ENCODE data around the gene CAPN5.

Gene CAPN5

GRCh38 chr11:77146261-77147035 is 79.7 kb downstream of the CAPN5 start:
- no peak for DNase-seq (ENCODE audit: low read depth in 4 of 4, low spot score in 1 of 4)

GRCh38 chr11:77147036-77147315 is 80.2 kb downstream of the CAPN5 start:
- no peak for DNase-seq (ENCODE audit: low read depth in 4 of 4, low spot score in 1 of 4)

- DNase-seq (ENCODE audit: low read depth in 4 of 4, low spot score in 1 of 4), result peak in 1 of 4 experiments; percentile 6
These were observed 81.0 kb downstream of the CAPN5 start for GRCh38 chr11:77147668-77148321.

- no peak for DNase-seq (ENCODE audit: low read depth in 4 of 4, low spot score in 1 of 4)
These were observed 82.4 kb downstream of the CAPN5 start for GRCh38 chr11:77148963-77149715.

GRCh38 chr11:77149716-77150392 is 83.1 kb downstream of the CAPN5 start:
- DNase-seq (ENCODE audit: low read depth in 4 of 4, low spot score in 1 of 4), result no peak

DNA sequence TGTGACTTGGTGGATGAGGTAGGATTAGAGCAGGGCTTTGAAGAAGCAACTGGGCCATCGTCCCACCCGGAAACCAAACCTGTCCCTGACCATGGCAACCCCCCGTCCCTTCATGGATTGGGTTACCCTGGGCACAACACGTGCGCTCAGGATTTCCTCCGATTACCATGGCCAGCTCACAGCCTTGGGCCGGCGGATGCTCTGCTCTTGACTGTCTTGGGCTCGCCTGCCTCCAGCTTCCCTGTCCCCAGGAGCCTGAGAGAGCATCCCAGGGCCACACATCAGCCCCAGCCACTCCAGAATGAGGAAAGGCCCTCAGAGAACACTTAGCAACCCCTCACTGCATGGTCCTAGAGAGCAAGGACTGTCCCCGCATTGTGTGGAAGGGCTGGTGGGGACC is 84.1 kb downstream of the CAPN5 start:
- DNase-seq (ENCODE audit: low read depth in 4 of 4, low spot score in 1 of 4), result no peak

- DNase-seq (ENCODE audit: low read depth in 4 of 4, low spot score in 1 of 4), result peak in 1 of 4 experiments; percentile 51
These were observed 85.2 kb downstream of the CAPN5 start for GRCh38 chr11:77151804-77152509.

DNA sequence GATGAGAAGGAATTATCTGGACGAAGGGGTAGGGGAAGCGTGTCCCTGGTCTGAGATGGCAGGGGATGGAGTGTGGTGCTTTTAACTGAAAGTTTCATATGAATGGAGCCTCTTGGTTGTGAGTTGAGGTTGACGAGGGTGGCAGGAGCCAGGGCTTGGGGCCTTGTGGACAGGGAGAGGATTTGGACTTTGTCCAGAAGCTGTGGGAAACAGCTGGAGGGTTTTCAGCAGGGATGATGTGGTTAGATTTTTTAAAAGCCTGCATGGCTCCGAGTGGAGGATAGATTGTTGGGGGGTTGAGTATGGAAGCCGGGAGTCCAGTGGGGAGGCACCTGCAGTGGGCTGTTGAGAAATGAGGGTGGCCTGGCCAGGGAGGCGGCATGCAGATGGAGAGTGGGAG is 86.1 kb downstream of the CAPN5 start:
- DNase-seq (ENCODE audit: low read depth in 4 of 4, low spot score in 1 of 4), result no peak

DNA sequence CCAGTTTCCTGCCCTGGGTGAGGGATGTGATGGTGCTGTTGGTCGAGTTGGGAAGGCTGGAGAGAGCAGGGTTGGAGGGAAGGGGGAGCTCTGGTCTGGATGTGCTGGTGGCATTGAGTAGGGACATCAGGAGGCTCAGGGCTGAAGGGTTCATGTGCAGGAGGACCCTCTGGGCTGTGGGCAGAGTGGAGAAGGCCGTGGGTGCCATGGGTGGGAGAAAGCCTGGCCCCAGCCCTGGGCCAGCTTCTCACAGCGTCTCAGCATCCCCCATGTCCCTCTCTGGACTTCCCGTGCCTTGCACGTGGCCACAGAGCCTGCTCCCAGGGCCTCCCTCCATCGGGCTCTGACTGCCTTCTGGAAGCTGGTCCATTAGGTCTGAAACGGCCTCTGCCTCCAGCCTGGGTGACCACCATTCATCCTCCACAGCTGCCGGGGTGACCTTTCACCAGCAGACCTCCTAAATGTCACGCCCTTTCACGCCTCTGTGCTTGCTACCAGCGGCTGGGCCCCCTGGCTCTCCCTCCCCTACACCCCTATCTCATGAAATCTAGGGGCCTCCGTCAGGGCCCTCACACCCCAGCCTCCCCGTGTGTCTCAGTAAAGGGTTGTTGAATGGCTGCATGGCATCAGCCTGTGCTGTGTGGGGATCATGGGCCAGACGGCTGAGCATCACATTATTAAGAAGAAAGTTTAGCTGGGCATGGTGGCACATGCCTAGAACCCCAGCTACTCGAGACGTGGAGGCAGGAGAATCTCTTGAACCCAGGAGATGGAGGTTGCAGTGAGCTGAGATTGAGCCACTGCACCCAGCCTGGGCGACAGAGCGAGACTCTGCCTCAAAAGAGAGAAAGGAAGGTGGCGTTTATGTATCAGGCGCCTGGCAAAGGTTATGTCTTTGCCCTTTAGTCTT is 86.8 kb downstream of the CAPN5 start:
- no peak for DNase-seq (ENCODE audit: low read depth in 4 of 4, low spot score in 1 of 4)

DNA sequence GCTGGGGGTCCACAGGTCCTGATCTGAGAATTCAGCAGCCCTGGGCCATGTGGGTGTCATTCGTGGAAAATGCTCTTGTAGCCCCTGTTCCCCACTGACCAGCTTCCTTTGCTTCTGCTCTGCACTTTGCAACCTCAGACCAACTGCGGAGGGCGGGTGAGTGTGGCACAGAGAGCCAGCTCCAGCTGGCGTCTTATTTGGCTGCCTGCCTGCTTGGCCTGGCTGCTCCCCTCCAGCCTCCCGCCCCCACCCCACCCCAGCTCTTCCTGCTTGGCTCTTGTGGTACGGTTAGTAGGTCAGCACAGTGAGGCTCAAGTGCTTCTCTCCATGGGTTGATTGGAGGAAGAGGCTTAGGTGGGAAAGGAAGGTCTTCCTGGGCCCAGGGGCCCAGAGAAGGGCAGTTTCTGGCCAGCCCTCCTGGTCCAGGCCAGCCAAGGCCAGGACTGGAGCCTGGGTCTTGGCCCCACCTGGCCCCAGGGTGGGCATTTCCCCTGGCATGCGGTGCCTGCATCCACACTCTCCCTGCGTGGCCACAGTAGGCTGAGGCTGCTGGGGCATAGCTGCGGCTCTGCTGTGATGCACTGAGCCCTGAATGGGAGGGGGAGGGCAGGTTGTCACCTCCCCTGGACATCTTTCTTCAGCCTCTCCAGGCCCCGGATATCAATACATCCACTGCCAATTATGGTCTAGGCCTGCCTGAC is 87.8 kb downstream of the CAPN5 start:
- no peak for DNase-seq (ENCODE audit: low read depth in 4 of 4, low spot score in 1 of 4)

DNA sequence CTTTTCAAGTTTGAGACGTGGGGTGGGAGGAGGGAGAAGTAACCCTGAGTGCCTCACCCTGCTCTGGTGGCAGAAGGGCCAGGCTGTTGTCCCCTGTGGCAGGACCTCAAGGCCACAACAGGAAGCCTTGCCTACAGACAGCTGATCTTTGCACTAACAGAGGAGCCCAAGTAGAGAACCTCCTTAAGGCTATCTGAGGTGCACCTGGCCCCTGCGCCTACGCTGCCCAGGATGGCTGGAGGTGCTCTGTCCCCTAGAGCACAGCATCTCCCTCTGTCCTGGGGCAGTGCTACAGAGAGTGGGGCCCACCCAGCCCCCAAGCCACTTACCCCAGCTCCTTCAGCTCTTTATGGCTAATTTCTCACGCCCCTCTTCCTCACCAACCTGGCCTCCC is 88.3 kb downstream of the CAPN5 start:
- no peak for DNase-seq (ENCODE audit: low read depth in 4 of 4, low spot score in 1 of 4)

- no peak for DNase-seq (ENCODE audit: low read depth in 4 of 4, low spot score in 1 of 4)
These were observed 88.9 kb downstream of the CAPN5 start for GRCh38 chr11:77155556-77156130.

DNA sequence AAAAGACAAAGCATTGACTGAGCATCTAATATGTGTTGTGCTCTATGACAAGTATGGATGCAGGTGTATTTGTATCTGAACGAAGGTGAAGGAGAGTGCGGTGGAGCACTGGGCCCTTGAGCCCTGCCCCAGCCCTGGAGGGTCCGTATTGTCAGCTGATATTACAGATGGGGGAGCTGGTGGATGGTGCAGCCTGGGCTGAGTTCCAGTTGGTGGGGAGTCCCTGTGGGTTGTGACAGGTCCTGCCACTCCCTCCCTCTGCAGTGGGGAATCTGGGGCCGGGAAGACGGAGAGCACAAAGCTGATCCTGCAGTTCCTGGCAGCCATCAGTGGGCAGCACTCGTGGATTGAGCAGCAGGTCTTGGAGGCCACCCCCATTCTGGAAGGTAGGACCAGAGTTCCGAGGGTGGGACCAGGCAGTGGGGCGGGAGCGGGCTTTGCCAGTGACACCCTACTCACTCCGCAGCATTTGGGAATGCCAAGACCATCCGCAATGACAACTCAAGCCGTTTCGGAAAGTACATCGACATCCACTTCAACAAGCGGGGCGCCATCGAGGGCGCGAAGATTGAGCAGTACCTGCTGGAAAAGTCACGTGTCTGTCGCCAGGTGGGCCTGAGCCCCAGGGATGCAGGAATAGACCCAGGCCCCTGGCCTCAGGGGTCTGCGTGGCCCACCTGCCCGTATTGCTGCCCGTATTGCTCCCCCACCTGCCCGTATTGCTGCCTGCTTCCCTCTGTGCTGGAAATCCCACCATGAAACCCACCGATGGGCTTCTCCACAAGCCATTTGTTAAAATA is 89.8 kb downstream of the CAPN5 start:
- no peak for DNase-seq (ENCODE audit: low read depth in 4 of 4, low spot score in 1 of 4)

DNA sequence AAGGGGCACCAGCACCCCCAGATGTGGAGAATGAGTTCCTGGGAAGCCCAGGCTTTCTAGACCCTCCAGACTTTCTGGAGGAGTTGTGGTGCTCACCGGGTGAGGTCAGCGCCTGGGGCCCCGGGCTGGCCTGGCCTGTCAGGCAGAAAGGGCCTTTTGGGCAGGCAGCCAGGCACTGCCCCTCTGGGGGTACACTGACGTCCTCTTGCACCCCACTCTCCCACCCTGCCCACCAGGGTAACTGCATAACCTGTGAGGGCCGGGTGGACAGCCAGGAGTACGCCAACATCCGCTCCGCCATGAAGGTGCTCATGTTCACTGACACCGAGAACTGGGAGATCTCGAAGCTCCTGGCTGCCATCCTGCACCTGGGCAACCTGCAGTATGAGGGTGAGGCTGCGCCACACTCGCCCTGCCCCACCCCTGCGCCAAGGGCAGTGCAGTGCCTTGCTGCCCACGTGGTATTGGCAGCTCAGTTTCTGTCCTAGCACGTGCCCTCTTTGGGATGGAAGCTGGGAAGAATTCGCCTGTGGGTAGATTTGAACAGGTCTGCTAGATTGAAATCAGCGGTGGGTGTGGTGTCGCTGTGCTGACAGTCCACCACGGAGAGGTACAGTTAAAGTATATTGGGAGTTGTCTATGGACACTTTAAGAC is 91.4 kb downstream of the CAPN5 start:
- DNase-seq (ENCODE audit: low read depth in 4 of 4, low spot score in 1 of 4), result no peak

DNA sequence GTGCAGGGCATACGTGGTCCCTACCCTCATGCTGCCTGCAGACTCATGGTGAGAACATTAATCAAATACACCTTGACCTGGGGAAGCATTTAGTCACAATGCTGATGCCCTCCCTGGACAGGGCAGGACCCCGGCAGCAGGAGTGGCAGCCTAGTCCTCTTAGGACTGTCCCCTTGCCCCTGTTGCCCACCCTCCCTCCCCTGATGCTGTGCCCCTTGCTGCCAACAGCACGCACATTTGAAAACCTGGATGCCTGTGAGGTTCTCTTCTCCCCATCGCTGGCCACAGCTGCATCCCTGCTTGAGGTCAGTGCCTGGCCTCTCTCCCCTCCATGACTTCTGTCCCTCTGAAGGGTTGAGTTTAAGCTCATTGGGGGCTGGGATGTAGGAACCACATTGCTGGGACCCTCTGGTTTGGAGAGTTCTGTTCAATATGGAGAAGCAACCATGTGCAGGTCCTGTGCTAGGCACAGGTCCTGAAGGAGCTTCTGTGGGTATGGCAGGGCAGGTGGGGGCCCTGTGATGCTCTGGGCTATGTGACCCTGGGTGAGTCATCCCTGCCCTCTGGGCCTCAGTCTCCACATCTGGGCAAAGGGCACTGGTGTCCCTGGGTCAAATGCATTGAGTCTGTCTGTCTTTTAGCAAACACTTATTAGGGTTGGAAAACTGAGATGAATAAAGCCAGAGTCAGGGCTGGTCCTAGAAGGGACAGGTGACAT is 92.6 kb downstream of the CAPN5 start:
- no peak for DNase-seq (ENCODE audit: low read depth in 4 of 4, low spot score in 1 of 4)

- no peak for DNase-seq (ENCODE audit: low read depth in 4 of 4, low spot score in 1 of 4)
These were observed 93.2 kb downstream of the CAPN5 start for GRCh38 chr11:77159937-77160495.

- DNase-seq (ENCODE audit: low read depth in 4 of 4, low spot score in 1 of 4), result no peak
These were observed 96.5 kb downstream of the CAPN5 start for GRCh38 chr11:77163271-77163670.
